Neuronal stem cell (in vitro differentiated cells): ENCODE data around the gene NXN.
A peak's percentile ranks its signal among the peaks of the same experiment; 100 is the strongest.

Source experiments
- DNase-seq: peaks from one replicate; pipeline ENCODE4 v3.0.0-alpha.2; 2013; ENCODE audit warnings: low spot score
- H2AFZ ChIP-seq: one replicate; pipeline ENCODE4 v1.6.1; 2013; ENCODE audit warnings: mild to moderate bottlenecking, low read length, inconsistent platforms
- H2AK5ac ChIP-seq: 2 replicates; pipeline ENCODE4 v1.6.1; 2013; ENCODE audit warnings: low read depth, mild to moderate bottlenecking, inconsistent platforms, low read length, moderate library complexity, mixed read lengths
- H2BK120ac ChIP-seq: 2 replicates; pipeline ENCODE4 v1.6.1; 2013; ENCODE audit warnings: low read depth, mild to moderate bottlenecking, inconsistent platforms, low read length, moderate library complexity, mixed read lengths
- H2BK12ac ChIP-seq: one replicate; pipeline ENCODE4 v1.6.1; 2013; ENCODE audit warnings: low read length, inconsistent platforms
- H2BK15ac ChIP-seq: 2 replicates; pipeline ENCODE4 v1.6.1; 2013; ENCODE audit warnings: mild to moderate bottlenecking, low read length, inconsistent platforms, mixed read lengths
- H2BK5ac ChIP-seq: one replicate; pipeline ENCODE4 v1.6.1; 2013; ENCODE audit warnings: inconsistent platforms, mild to moderate bottlenecking, low read length, moderate library complexity
- H3K14ac ChIP-seq: one replicate; pipeline ENCODE4 v1.6.1; 2013; ENCODE audit warnings: low read length, inconsistent platforms
- H3K18ac ChIP-seq: 2 replicates; pipeline ENCODE4 v1.6.1; 2013; ENCODE audit warnings: low read length, inconsistent platforms
- H3K23ac ChIP-seq: 2 replicates; pipeline ENCODE4 v1.6.1; 2013; ENCODE audit warnings: low read depth, mild to moderate bottlenecking, mixed read lengths, low read length, inconsistent platforms; ENCODE audit not compliant: poor library complexity
- H3K27ac ChIP-seq: replicated peaks from 3 replicates; pipeline ENCODE4 v1.5.1; 2013; ENCODE audit warnings: low read length, inconsistent platforms
- H3K27me3 ChIP-seq, 3 experiments: 2 replicates each; pipeline ENCODE4 v1.6.1; 2013; ENCODE audit warnings: low read length in 3 of 3, mild to moderate bottlenecking in 2 of 3, inconsistent platforms in 1 of 3, low read depth in 1 of 3, mixed read lengths in 1 of 3, moderate library complexity in 1 of 3; ENCODE audit not compliant: control insufficient read depth in 3 of 3, insufficient read depth in 3 of 3
- H3K36me3 ChIP-seq, 2 donors: replicated peaks in 1 of 2; 2 replicates each; pipeline ENCODE4 v1.6.1; 2013; ENCODE audit warnings: low read length in 2 of 2; ENCODE audit not compliant: control insufficient read depth in 2 of 2, insufficient read depth in 2 of 2
- H3K4ac ChIP-seq: 2 replicates; pipeline ENCODE4 v1.6.1; 2013; ENCODE audit warnings: inconsistent platforms, mild to moderate bottlenecking, low read length, moderate library complexity
- H3K4me1 ChIP-seq, 2 donors: 1 replicate in 1 of 2; 2 replicates in 1 of 2; pipeline ENCODE4 v1.6.1; 2013; ENCODE audit warnings: low read length in 2 of 2, low read depth in 1 of 2; ENCODE audit not compliant: control insufficient read depth in 2 of 2, insufficient read depth in 1 of 2
- H3K4me2 ChIP-seq: one replicate; pipeline ENCODE4 v1.6.1; 2013; ENCODE audit warnings: mild to moderate bottlenecking, low read length, inconsistent platforms; ENCODE audit not compliant: insufficient read depth, poor library complexity, severe bottlenecking
- H3K4me3 ChIP-seq, 2 donors: 2 replicates each; pipeline ENCODE4 v1.5.1; 2013; ENCODE audit warnings: low read length in 2 of 2, mild to moderate bottlenecking in 2 of 2, inconsistent platforms in 1 of 2, moderate library complexity in 1 of 2
- H3K79me1 ChIP-seq: one replicate; pipeline ENCODE4 v1.6.1; 2013; ENCODE audit warnings: low read depth, mild to moderate bottlenecking, inconsistent platforms, low read length, moderate library complexity
- H3K9ac ChIP-seq: one replicate; pipeline ENCODE4 v1.6.1; 2013; ENCODE audit warnings: mild to moderate bottlenecking, low read depth, low read length, inconsistent platforms; ENCODE audit not compliant: poor library complexity
- H3K9me3 ChIP-seq, 2 donors: replicated peaks in 1 of 2; 2 replicates each; pipeline versions ENCODE3 to v1.6.1; 2013; ENCODE audit warnings: low read length in 2 of 2, mild to moderate bottlenecking in 2 of 2, inconsistent platforms in 1 of 2, low read depth in 1 of 2, mixed read lengths in 1 of 2, moderate library complexity in 1 of 2; ENCODE audit not compliant: control insufficient read depth in 2 of 2, insufficient read depth in 1 of 2
- H4K8ac ChIP-seq: one replicate; pipeline ENCODE4 v1.6.1; 2013; ENCODE audit warnings: low read depth, mild to moderate bottlenecking, inconsistent platforms, low read length, moderate library complexity
- H4K91ac ChIP-seq: one replicate; pipeline ENCODE4 v1.6.1; 2013; ENCODE audit warnings: low read length, low read depth, mild to moderate bottlenecking, inconsistent platforms; ENCODE audit not compliant: poor library complexity
- WGBS, 2 donors: extraction: QIAGEN DNeasy Blood & Tissue Kit; methylation state at CpG; one replicate each; pipeline ENCODE4 v1.1.7; 2013; ENCODE audit warnings: missing lambda C conversion rate in 2 of 2, mixed read lengths in 1 of 2; ENCODE audit not compliant: insufficient read length in 2 of 2, insufficient replicate concordance in 1 of 2; ENCODE audit errors: extremely low coverage in 2 of 2; 5-methylcytosine and 5-hydroxymethylcytosine counted together

Gene NXN

DNA sequence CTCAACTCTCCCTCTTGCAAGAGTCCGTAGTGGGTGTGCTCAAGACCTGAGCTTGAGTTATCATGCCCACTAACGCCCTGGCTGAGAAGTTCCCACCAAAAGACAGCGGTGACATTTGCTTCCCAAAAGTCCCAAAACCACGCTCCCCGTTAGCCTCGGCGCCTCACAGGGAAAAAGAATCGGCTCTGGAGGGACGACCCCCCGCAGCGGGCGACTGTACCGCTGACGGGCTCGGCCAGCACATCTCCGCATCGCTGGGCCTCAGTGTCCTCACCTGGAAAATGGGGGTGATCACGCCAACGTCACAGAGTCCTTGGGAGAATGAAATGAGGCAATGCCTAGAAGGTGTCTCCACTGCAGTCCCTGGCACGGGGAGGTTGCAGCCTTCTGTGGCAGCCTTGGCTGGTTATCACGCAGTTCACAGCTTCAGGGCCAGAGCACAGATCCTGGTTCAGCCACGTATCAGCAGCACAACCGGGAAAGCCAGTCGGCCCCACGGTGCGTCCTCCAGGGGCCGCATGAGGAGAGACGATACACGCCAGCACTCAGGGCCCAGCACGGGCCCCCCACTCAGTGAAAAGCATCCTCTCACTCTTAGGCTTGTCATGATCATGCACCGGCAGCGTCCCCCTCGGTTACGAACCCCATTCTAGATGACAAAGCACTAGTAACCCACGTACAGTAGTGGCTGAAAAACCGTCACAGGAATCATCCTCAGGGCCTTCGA, 32.9 kb downstream of the NXN start:
- no peak overlapping the region for H2BK12ac ChIP-seq
- H3K9ac ChIP-seq, result no peak overlapping the region
- no peak overlapping the region for H3K23ac ChIP-seq
- H3K27ac ChIP-seq, result no peak overlapping the region
- H3K79me1 ChIP-seq, result no peaks in the 10 kb centered on the region
- H2AFZ ChIP-seq, result no peak overlapping the region
- H2BK15ac ChIP-seq, result no peak overlapping the region
- peaks cover 0 to 5% of the 10 kb centered on the region in 2 donors for H3K9me3 ChIP-seq
- WGBS, 2 donors, result no CpG with 5 or more reads among the region's 37 CpGs
- H3K36me3 ChIP-seq, result peaks cover 4 to 31% of the 10 kb centered on the region in 2 donors
- H3K4ac ChIP-seq, result no peak overlapping the region
- no peak for DNase-seq
- no peaks in the 10 kb centered on the region for H3K27me3 ChIP-seq
- H3K14ac ChIP-seq, result peak overlapping the region; percentile 31
- peaks cover 14 to 19% of the 10 kb centered on the region in 2 donors for H3K4me1 ChIP-seq
- H3K4me3 ChIP-seq, result no peak overlapping the region
- H2AK5ac ChIP-seq, result peak overlapping the region; percentile 95
- H4K91ac ChIP-seq, result no peak overlapping the region
- H2BK5ac ChIP-seq, result no peak overlapping the region
- H4K8ac ChIP-seq, result no peak overlapping the region
- no peak overlapping the region for H3K4me2 ChIP-seq
- H3K18ac ChIP-seq, result peak overlapping the region; percentile 52
- H2BK120ac ChIP-seq, result peak overlapping the region; percentile 39

DNA sequence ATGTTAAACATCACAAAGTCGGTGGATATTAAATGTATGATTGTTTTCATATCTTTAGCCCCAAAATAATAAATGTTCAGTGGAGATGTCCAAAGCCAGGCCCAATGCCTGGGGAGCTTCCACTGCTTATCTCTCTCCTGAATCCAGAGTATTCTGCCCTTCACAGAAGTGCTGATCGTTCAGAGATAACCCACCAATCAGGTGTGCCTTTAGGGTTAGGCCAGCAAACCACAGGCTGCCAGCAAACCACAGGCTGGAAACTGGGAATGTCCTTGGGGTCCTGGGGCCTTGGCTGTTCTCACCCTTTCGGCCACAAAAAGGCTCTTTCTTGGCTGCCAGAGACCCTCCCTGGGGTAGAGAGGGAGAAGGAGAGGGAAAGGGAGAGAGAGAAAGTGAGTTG, 33.9 kb downstream of the NXN start:
- Histone ChIP-seq H3K4ac (no peak overlapping the region), H3K27ac (no peak overlapping the region)

DNA sequence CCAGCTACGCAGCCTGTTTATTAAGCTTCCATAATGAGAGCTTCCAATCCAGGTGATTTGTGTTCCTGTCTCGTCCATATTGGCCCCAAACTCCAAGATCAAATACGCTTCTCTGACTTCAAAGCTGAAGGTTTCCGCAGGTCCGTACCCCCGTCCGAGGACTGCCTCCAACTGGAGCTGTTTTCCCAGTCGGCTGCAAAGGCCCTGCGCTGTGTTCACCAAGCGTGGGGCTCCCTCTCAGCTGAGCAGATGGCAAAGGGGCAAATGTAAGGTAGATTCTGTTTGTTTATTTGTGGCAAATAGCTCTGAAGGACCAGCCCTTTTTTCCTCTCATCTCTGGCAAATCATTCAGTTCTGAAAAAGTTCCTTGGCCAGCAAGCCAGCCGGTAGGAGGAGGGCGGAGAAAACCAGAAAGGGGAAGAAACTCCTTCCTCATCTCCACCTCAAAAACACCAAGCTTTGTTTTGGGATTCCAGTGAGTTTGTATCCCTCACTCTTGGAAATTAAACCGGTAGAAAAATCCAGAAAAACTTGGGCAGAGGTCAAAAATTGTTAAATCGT, 35.2 kb downstream of the NXN start:
- Histone ChIP-seq H2BK12ac (no peak overlapping the region), H3K36me3 (peaks cover 4 to 31% of the 10 kb centered on the region in 2 donors), H2BK5ac (no peak overlapping the region), H2AFZ (no peak overlapping the region), H3K4me2 (no peak overlapping the region), H3K79me1 (peaks cover 2% of the 10 kb centered on the region), H3K4me1 (peaks cover 4% of the 10 kb centered on the region in 2 donors), H3K27me3 (no peaks in the 10 kb centered on the region), H4K91ac (no peak overlapping the region), H2BK120ac (no peak overlapping the region), H3K4ac (no peak overlapping the region), H2BK15ac (no peak overlapping the region), H3K9ac (no peak overlapping the region), H3K4me3 (no peak overlapping the region), H2AK5ac (no peak overlapping the region), H3K9me3 (peaks cover 4 to 5% of the 10 kb centered on the region in 2 donors), H3K27ac (peak overlapping the region; percentile 2), H4K8ac (no peak overlapping the region), H3K14ac (no peak overlapping the region), H3K18ac (peak overlapping the region; percentile 7), H3K23ac (no peak overlapping the region)
- no peak for DNase-seq
- no CpG with 5 or more reads among the region's 14 CpGs for WGBS, 2 donors

More for the DNA sequence above, 33.9 kb downstream of the NXN start:
- H3K9ac ChIP-seq, result no peak overlapping the region
- H2BK120ac ChIP-seq, result no peak overlapping the region
- H2BK12ac ChIP-seq, result no peak overlapping the region
- H2AFZ ChIP-seq, result no peak overlapping the region
- no peak for DNase-seq
- H3K23ac ChIP-seq, result no peak overlapping the region
- no peak overlapping the region for H2BK5ac ChIP-seq
- no peak overlapping the region for H2AK5ac ChIP-seq
- no peak overlapping the region for H4K8ac ChIP-seq
- H3K4me3 ChIP-seq, result no peak overlapping the region
- no peak overlapping the region for H4K91ac ChIP-seq
- H3K14ac ChIP-seq, result no peak overlapping the region
- no peak overlapping the region for H2BK15ac ChIP-seq
- no peak overlapping the region for H3K18ac ChIP-seq
- H3K4me2 ChIP-seq, result no peak overlapping the region
- H3K79me1 ChIP-seq, result no peaks in the 10 kb centered on the region
- no CpG with 5 or more reads among the region's 3 CpGs for WGBS, 2 donors
- peaks cover 4 to 31% of the 10 kb centered on the region in 2 donors for H3K36me3 ChIP-seq
- peaks cover 10 to 15% of the 10 kb centered on the region in 2 donors for H3K4me1 ChIP-seq
- peaks cover 0 to 5% of the 10 kb centered on the region in 2 donors for H3K9me3 ChIP-seq
- no peaks in the 10 kb centered on the region for H3K27me3 ChIP-seq

DNA sequence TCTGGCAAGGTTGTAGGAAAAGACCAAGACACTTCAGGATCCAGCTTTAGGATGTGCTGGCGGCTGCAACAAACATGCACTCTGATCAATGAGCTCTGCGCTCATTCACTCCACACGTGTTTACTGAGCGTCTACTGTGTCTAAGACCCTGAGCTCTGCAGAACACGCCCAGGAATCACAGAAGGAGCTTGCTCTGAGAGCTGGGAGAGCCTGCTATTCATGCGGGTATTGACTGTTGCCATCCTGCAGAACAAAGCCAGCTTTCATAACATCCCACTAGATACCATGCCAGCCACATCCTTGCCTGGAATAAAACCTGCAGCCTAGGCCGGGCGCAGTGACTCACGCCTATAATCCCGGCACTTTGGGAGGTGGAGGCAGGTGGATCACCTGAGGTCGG, 44.1 kb downstream of the NXN start:
- H2BK5ac ChIP-seq, result no peak overlapping the region
- H3K4me3 ChIP-seq, result no peak overlapping the region
- H2BK120ac ChIP-seq, result no peak overlapping the region
- H2BK12ac ChIP-seq, result no peak overlapping the region
- no peaks in the 10 kb centered on the region for H3K27me3 ChIP-seq
- peaks cover 0 to 35% of the 10 kb centered on the region in 2 donors for H3K36me3 ChIP-seq
- H3K27ac ChIP-seq, result no peak overlapping the region
- H4K91ac ChIP-seq, result no peak overlapping the region
- no peak overlapping the region for H4K8ac ChIP-seq
- H3K14ac ChIP-seq, result no peak overlapping the region
- no peak overlapping the region for H3K9ac ChIP-seq
- peaks cover 0 to 4% of the 10 kb centered on the region in 2 donors for H3K9me3 ChIP-seq
- no peak overlapping the region for H2AK5ac ChIP-seq
- no peak overlapping the region for H3K23ac ChIP-seq
- H3K79me1 ChIP-seq, result peaks cover 10% of the 10 kb centered on the region
- no peak overlapping the region for H3K18ac ChIP-seq
- no peak overlapping the region for H3K4me2 ChIP-seq
- H2BK15ac ChIP-seq, result no peak overlapping the region
- no peak overlapping the region for H2AFZ ChIP-seq
- no CpG with 5 or more reads among the region's 11 CpGs for WGBS, 2 donors
- H3K4ac ChIP-seq, result no peak overlapping the region
- DNase-seq, result no peak
- peaks cover 16 to 19% of the 10 kb centered on the region in 2 donors for H3K4me1 ChIP-seq
